Fibroblast of villous mesenchyme (primary cell): ENCODE data around the gene PLK2. TPM values are rescaled to one million over a fixed set of nuclear protein-coding genes. Genes with fewer than 3 reads are reported as not detected.

Experiments
- DNase-seq: peaks from one replicate; pipeline ENCODE4 v3.0.0-alpha.2; 2010; ENCODE audit warnings: low read depth
- H3K4me3 ChIP-seq: 2 replicates; pipeline ENCODE4 v1.5.1; 2011; ENCODE audit warnings: low read depth, mild to moderate bottlenecking, low read length
- CTCF ChIP-seq: IDR thresholded peaks from 2 replicates; pipeline ENCODE4 v1.5.1; 2012; ENCODE audit warnings: low read depth, mild to moderate bottlenecking, low read length; ENCODE audit not compliant: insufficient read depth
- total RNA-seq: library from RNA; depleted of rRNA; stranded (reverse); fragments of >200 nt; gene quantifications from 2 replicates; pipeline ENCODE4 v1.2.3, GENCODE V29; 2012

The PLK2 gene
- total RNA-seq, 1 donor = 297 TPM

DNA sequence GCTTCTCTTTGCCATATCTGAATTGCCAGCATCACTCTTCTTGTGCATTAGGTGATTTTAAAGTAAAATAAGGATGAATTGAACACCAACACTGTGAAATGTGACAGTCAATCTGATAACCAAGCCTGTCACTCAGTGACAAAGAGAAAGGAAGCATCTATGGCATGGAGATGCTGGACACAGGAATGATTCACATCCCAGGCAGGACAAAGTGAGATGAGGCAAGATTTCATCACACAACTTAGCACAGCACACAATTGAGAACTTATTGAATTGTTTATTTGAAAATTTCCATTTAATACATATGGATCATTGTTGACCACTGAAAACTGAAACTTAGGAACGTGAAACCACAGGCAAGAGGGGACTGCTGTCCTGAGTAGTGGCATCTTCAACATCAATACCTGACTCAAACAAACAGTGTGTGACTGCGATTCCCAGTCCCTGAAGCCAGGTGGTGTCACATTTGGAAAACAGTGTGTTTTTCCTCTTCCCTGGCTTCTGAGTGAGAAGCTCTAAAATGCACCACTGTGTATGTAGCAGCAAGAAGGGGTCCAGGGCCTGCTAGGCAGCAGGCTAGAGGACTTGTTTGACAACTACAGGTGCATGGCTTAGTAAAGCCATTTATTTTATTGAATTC, 42.0 kb upstream of the PLK2 start:
- TF ChIP-seq CTCF = no peak
- H3K4me3 ChIP-seq = no peak overlapping the region
- no peak for DNase-seq

DNA sequence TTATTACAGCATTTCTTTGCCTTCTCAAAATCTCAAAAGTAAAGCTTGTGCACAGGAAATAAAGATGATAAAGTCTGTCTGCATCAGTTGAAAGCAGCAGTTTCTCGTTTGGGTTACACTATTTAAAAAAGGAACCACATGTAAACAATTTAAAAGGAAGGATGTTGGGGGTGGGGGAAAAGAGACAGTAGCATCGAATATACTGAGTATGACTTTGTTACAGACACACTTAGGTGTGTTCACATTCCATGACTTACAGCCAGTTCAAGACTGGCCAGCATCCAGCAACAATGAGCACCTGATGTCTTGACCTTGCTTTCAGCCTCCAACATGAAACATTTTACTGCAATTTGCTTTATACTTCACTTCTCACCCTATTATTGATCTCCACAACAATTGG, 40.1 kb upstream of the PLK2 start:
- TF ChIP-seq CTCF = no peak
- DNase-seq = no peak
- H3K4me3 ChIP-seq = no peak overlapping the region

GRCh38 chr5:58499231-58499630, 39.3 kb upstream of the PLK2 start:
- no peak overlapping the region for H3K4me3 ChIP-seq
- no peak for DNase-seq
- no peak for TF ChIP-seq CTCF

GRCh38 chr5:58498340-58498942, 38.6 kb upstream of the PLK2 start:
- no peak overlapping the region for H3K4me3 ChIP-seq
- TF ChIP-seq CTCF = peak; percentile 77
- peak; percentile 48 for DNase-seq

- TF ChIP-seq CTCF = no peak
- no peak overlapping the region for H3K4me3 ChIP-seq
- DNase-seq = no peak
Observed at GRCh38 chr5:58497921-58498320, 38.0 kb upstream of the PLK2 start.

DNA sequence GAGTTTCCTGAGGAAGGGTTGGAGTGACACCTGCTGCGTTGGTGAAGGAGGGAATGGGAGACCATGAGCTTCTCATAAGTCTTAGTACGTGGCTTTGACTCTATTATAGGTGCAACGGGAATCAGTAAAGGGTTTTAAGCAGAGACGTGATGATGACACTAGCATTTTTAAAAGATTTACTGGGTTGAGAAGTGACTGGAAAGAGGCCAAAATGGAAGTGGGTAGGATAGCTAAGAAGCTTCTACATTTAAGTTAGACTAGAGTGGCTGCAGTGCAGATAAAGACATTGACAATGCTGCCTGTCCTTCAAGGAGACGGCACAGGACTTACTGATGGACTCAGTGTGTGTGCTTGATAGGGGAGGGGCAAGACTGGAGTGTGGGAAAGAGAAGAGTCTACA, 37.5 kb upstream of the PLK2 start:
- no peak for TF ChIP-seq CTCF
- no peak for DNase-seq
- H3K4me3 ChIP-seq = no peak overlapping the region

DNA sequence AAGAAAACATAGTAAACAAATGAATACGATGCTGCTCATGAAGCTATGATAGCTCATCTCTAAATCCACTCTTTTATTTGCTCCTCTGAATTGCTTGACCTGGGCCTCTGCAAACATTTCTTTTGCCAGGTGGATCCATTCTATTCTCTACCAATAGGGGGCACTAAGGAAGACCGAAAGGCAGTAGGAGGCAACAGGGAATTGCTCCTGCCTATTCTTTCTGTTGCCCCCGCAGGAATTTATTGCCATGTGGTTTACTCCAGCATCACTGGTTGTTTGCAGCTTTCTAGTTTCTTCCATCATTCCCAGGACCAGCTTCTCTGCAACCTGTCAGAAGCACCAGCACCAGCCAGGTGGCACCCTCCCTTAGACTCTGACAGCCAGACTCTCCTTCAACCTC, 36.6 kb upstream of the PLK2 start:
- no peak for DNase-seq
- peak; percentile 27 for TF ChIP-seq CTCF
- no peak overlapping the region for H3K4me3 ChIP-seq
